Heart left ventricle (tissue), 16 donors: Measurements from ENCODE around the gene FBXL7. TPM values are rescaled to one million over a fixed set of nuclear protein-coding genes. Genes with fewer than 3 reads are reported as not detected.
A peak's percentile ranks its signal among the peaks of the same experiment; 100 is the strongest.

Experiments
- ATAC-seq, 4 donors: fragments of 200-7000 bp; cut with Tn5 transposase; one replicate each; pipeline ENCODE4 v1.9.1; 2020 to 2022; ENCODE audit warnings: moderate library complexity in 4 of 4, mild to moderate bottlenecking in 3 of 4, moderate number of reproducible peaks in 1 of 4
- DNase-seq, 5 donors: peaks; one replicate each; pipeline ENCODE4 v3.0.0-alpha.2; 2020
- H3K27ac ChIP-seq, 12 donors: fragments of 200-600 bp; sonication (generic) in 4 of 12; one replicate each; pipeline versions ENCODE4 v1.5.0 to v1.8.0; 2016 to 2022; ENCODE audit warnings: mild to moderate bottlenecking in 2 of 12
- H3K27me3 ChIP-seq, 9 donors: fragments of 200-600 bp; sonication (generic) in 2 of 9; one replicate each; pipeline versions ENCODE4 v1.5.1 to v1.8.0; 2016 to 2022; ENCODE audit warnings: mild to moderate bottlenecking in 3 of 9
- H3K36me3 ChIP-seq, 9 donors: fragments of 200-600 bp; sonication (generic) in 2 of 9; one replicate each; pipeline versions ENCODE4 v1.5.0 to v1.8.0; 2018 to 2022; ENCODE audit warnings: mild to moderate bottlenecking in 2 of 9
- H3K4me1 ChIP-seq, 12 donors: fragments of 200-600 bp; sonication (generic) in 4 of 12; one replicate each; pipeline versions ENCODE4 v1.5.0 to v1.8.0; 2016 to 2022; ENCODE audit warnings: mild to moderate bottlenecking in 3 of 12
- H3K4me3 ChIP-seq, 12 donors: fragments of 200-600 bp; sonication (generic) in 4 of 12; one replicate each; pipeline versions ENCODE4 v1.5.0 to v1.8.0; 2017 to 2022; ENCODE audit warnings: mild to moderate bottlenecking in 9 of 12, moderate library complexity in 4 of 12
- H3K9me3 ChIP-seq, 12 donors: fragments of 200-600 bp; sonication (generic) in 4 of 12; one replicate each; pipeline versions ENCODE4 v1.5.0 to v1.8.0; 2016 to 2022; ENCODE audit warnings: mild to moderate bottlenecking in 1 of 12
- CTCF ChIP-seq, 12 donors: fragments of 200-600 bp; sonication (generic) in 4 of 12; IDR thresholded peaks; one replicate each; pipeline versions ENCODE4 v1.5.0 to v1.8.0; 2018 to 2022; ENCODE audit warnings: antibody characterized with exemption in 12 of 12, mild to moderate bottlenecking in 5 of 12
- POLR2A ChIP-seq, 2 donors: fragments of 450-650 bp; IDR thresholded peaks; one replicate each; pipeline ENCODE4 v1.6.1; 2017; ENCODE audit warnings: antibody characterized with exemption in 2 of 2, mild to moderate bottlenecking in 2 of 2, moderate library complexity in 2 of 2
- WGBS, 4 donors: extraction: QIAGEN DNeasy Blood & Tissue Kit in 2 of 4; methylation state at CpG; one replicate each; pipeline versions ENCODE4 v1.1.5 to v1.1.7; 2013 to 2018; 5-methylcytosine and 5-hydroxymethylcytosine counted together
- intact Hi-C, 10 donors: fragments of 100-400 bp; cut with DNase I; formaldehyde crosslinking; loops; one replicate each; pipeline versions ENCODE4 v1.11.1 to v1.14.2; 2022
- polyA plus RNA-seq, 2 donors: library from polyadenylated mRNA; stranded (reverse); fragments of 200-250 nt; gene quantifications; one replicate each; pipeline ENCODE4 v1.2.3, GENCODE V29; 2013
- total RNA-seq, 9 donors: library from RNA; depleted of rRNA in 2 of 9; stranded (reverse); fragments of >200 nt in 2 of 9; fragmentation: NEBNext Ultra II Directional in 3 of 9; extraction: Animal tissue kit (Norgen Biotek cat#: 25700) in 3 of 9; gene quantifications; one replicate each; pipeline versions ENCODE4 v1.1.0 to v1.2.4, GENCODE V29; 2016 to 2023
- donor health status: ischemic (EF 13 %, LVEDD 7.1; RV severe dilation, severe dysfunction).
- donor health status: healthy with polysubstance abuse.
- donor health status: DM: no; HTN: yes; CAD: no.
- donor health status: DM: no; HTN: no; CAD: no.
- donor health status: ischemic (EF 25% LVEDD 6.9; RV normal size, moderate dysfunction).
- donor health status: ischemic (EF 25% LVEDD 5.7; RV mildly dilated, moderate dysfunction).
- donor health status: healthy.
- donor health status: DM: yes; HTN: yes; CAD: no.
- donor health status: ischemic (EF 35%, LVEDD 5.7; RV mildly dilated, moderate dysfunction).
- donor health status: nonischemic (EF 11% LVEDD 7.7; RV severe dilation, severe dysfunction).
- donor health status: DM: yes; HTN: yes; CAD: no.
- donor health status: PGD.
- donor health status: ischemic (EF 29% LVEDD 5.4; RV normal size, mild dysfunction).
- donor health status: nonischemic (EF 23%, LVEDD 6.1; RV moderate dilation, normal function).

Gene FBXL7
- total and polyA plus RNA-seq, 11 donors, result 8.7 to 27.6 (median 24.3) TPM

GRCh38 chr5:15929611-15930263 is 429.8 kb downstream of the FBXL7 start:
- ATAC-seq (no peak), DNase-seq (no peak)
- no peaks in the 10 kb centered on the region for H3K27me3 ChIP-seq
- intact Hi-C loops, result no loop called here
- H3K36me3 ChIP-seq, result peaks cover 0 to 8% (median 0%) of the 10 kb centered on the region in 9 donors
- no peaks in the 10 kb centered on the region for H3K9me3 ChIP-seq
- no peak overlapping the region for H3K27ac ChIP-seq
- WGBS, 4 donors, result 49 to 76% (median 62%) methylated on average over 11 of the region's 11 CpGs
- TF ChIP-seq POLR2A (IDR thresholded peaks at IDR 0.05), result no peak
- TF ChIP-seq CTCF (IDR thresholded peaks at IDR 0.05), result no peak
- H3K4me1 ChIP-seq, result peaks cover 0 to 16% (median 0%) of the 10 kb centered on the region in 12 donors
- no peak overlapping the region for H3K4me3 ChIP-seq

- peaks cover 0 to 23% (median 10%) of the 10 kb centered on the region in 9 donors for H3K36me3 ChIP-seq
- peaks cover 0 to 16% (median 0%) of the 10 kb centered on the region in 12 donors for H3K4me1 ChIP-seq
- no peaks in the 10 kb centered on the region for H3K27me3 ChIP-seq
- no peak for TF ChIP-seq CTCF (IDR thresholded peaks at IDR 0.05)
- intact Hi-C loops, result no loop called here
- no peaks in the 10 kb centered on the region for H3K9me3 ChIP-seq
- ATAC-seq, result no peak
- WGBS, 4 donors, result 68 to 72% (median 69%) methylated on average over 5 of the region's 5 CpGs
- no peak overlapping the region for H3K4me3 ChIP-seq
- no peak overlapping the region for H3K27ac ChIP-seq
- DNase-seq, result no peak
Measured at GRCh38 chr5:15932066-15932465, 432.1 kb downstream of the FBXL7 start.

- 81 to 82% (median 81%) methylated on average over 13 of the region's 13 CpGs for WGBS, 4 donors
- no peak overlapping the region for H3K4me3 ChIP-seq
- ATAC-seq (peak in 1 of 4 donors; percentile 22), DNase-seq (no peak)
- peaks cover 0 to 21% (median 2%) of the 10 kb centered on the region in 12 donors for H3K4me1 ChIP-seq
- no peak overlapping the region for H3K27ac ChIP-seq
- H3K36me3 ChIP-seq, result peaks cover 0 to 29% (median 21%) of the 10 kb centered on the region in 9 donors
- no peak for TF ChIP-seq POLR2A (IDR thresholded peaks at IDR 0.05)
- no peak for TF ChIP-seq CTCF (IDR thresholded peaks at IDR 0.05)
- intact Hi-C loops, result no loop called here
- no peaks in the 10 kb centered on the region for H3K27me3 ChIP-seq
- H3K9me3 ChIP-seq, result no peaks in the 10 kb centered on the region
Measured at GRCh38 chr5:15933259-15934207, 433.6 kb downstream of the FBXL7 start.
